ENCODE data around the gene LTA.

LTA gene

GRCh38 chr6:31572041-31572911 lies at the start of gene LTA:
Gene LTA, plus strand, starts transcription at chr6:31572289. Its CDS starts 454 bp downstream, at chr6:31572743.
- no peak for DNase-seq (ENCODE audit: low spot score)

GRCh38 chr6:31525553-31525931 lies 46.5 kb upstream of the LTA start:
- DNase-seq (ENCODE audit: low spot score) = no peak

GRCh38 chr6:31525932-31526591 lies 46.0 kb upstream of the LTA start:
- DNase-seq (ENCODE audit: low spot score) = no peak

GRCh38 chr6:31528307-31528777 lies 43.7 kb upstream of the LTA start:
- no peak for DNase-seq (ENCODE audit: low spot score)

- no peak for DNase-seq (ENCODE audit: low spot score)
Measured at GRCh38 chr6:31528821-31529328, 43.2 kb upstream of the LTA start, which contains the start of gene MCCD1. Gene MCCD1, plus strand, starts transcription at chr6:31528962. Its CDS starts 53 bp downstream, at chr6:31529015.

GRCh38 chr6:31529329-31530150 lies 42.5 kb upstream of the LTA start:
- DNase-seq (ENCODE audit: low spot score) = no peak

GRCh38 chr6:31530659-31531058 lies 41.4 kb upstream of the LTA start:
- DNase-seq (ENCODE audit: low spot score) = no peak

GRCh38 chr6:31531162-31531561 lies 40.9 kb upstream of the LTA start:
- no peak for DNase-seq (ENCODE audit: low spot score)

GRCh38 chr6:31531771-31532643 lies 40.1 kb upstream of the LTA start:
- DNase-seq (ENCODE audit: low spot score) = no peak

GRCh38 chr6:31532644-31533454 lies 39.2 kb upstream of the LTA start:
- DNase-seq (ENCODE audit: low spot score) = no peak

GRCh38 chr6:31533455-31533841 lies 38.6 kb upstream of the LTA start:
- DNase-seq (ENCODE audit: low spot score) = no peak

- DNase-seq (ENCODE audit: low spot score) = no peak
Measured at GRCh38 chr6:31534011-31534410, 38.1 kb upstream of the LTA start.

GRCh38 chr6:31534521-31535040 lies 37.5 kb upstream of the LTA start:
- no peak for DNase-seq (ENCODE audit: low spot score)

GRCh38 chr6:31535538-31536324 lies 36.4 kb upstream of the LTA start:
- no peak for DNase-seq (ENCODE audit: low spot score)

GRCh38 chr6:31538805-31539400 lies 33.2 kb upstream of the LTA start:
- no peak for DNase-seq (ENCODE audit: low spot score)

- no peak for DNase-seq (ENCODE audit: low spot score)
Measured at GRCh38 chr6:31540640-31541039, 31.4 kb upstream of the LTA start.

GRCh38 chr6:31541059-31541657 lies 30.9 kb upstream of the LTA start:
- peak; percentile 48 for DNase-seq (ENCODE audit: low spot score)

All from AG08396 (cell line).